GM19452 (cell line): Measurements from ENCODE around the gene FARP2.

Experiments
- ATAC-seq: cut with Tn5 transposase; IDR thresholded peaks from one replicate; pipeline ENCODE4 v1.9.1; 2021; ENCODE audit not compliant: unreplicated experiment

The FARP2 gene

DNA sequence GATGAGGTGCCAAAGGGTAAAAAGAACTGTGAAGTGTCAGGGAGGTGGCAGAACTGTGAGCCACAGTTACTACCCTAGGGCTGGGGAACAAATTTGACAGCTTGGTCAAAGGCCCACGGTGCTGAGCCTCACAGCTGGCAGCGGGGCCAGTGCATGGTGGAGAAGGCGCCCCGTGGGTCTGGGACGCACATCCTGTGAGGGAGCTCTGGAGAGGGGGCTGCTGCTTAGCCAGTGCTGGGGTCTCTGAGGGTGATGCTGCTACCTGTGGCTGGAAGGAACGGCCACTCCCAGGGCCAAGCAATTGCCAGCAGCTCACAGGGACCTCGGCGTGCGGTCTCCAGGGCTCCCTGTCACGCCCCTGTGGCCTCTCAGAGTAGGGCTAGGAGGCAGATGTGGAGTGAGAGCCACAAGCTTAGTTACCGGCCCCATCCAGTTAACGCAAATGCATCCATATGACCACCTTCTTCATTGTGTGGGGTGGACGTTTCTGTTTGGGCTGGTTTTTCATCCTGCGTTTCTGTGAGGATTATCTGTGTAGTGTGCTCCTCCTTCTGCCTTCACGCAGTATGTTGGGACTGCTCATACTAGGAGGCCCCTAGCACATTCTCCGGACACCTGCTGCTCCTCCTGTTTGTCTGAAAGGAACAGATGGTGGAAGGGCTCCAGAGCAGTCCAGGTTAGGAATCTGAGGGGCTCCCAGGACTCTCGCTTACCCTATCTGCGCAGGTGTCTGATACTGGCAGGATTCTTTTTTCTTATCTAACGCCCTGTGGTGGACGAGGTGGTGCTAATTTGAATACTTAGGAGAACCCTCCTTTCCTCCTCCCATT is 126.3 kb downstream of the FARP2 start:
- no peak for ATAC-seq

DNA sequence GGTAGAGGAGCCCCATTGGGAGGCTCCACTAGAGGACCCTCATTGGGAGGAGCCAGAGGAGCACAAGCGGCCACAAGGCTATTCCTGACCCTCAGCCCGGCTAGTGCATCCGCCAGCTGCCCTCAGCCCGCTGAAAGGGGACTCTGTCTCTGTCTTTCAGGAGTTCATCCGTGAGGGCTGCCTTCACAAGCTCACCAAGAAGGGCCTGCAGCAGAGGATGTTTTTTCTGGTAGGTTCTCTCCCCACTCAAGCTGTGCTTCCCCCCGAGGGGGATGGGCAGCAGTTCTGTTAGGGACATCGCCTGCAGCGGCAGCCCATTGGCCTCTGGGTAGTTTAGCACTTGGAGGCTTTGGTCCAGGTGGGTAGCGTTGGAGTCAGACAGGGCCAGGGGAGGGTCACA is 127.2 kb downstream of the FARP2 start:
- ATAC-seq, result no peak

DNA sequence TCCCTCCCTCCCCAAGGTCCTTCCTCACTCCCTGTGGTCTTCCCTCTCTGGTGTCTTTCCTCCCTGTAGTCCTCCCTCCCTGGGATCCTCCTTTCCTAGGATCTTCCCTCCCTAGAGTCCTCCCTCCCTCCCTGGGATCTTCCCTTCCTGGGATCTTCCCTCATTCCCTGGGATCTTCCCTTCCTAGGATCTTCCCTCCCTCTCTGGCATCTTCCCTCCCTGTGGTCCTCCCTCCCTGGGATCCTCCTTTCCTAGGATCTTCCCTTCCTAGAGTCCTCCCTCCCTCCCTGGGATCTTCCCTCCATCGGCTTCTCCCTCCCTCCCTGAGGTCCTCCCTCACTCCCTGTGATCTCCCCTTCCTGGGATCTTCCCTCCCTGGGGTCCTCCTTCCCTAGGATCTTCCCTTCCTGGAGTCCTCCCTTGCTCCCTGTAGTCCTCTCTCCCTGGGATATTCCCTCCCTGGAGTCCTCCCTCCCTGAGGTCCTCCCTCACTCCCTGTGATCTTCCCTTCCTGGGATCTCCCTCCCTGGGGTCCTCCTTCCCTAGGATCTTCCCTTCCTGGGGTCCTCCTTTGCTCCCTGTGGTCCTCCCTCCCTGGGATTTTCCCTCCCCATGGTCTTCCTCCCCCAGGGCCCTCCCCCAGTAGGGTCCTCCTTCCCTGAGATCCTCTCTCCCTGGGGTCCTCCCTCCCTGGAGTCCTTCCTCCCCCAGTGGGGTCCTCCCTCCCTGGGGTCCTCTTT is 129.3 kb downstream of the FARP2 start:
- no peak for ATAC-seq

DNA sequence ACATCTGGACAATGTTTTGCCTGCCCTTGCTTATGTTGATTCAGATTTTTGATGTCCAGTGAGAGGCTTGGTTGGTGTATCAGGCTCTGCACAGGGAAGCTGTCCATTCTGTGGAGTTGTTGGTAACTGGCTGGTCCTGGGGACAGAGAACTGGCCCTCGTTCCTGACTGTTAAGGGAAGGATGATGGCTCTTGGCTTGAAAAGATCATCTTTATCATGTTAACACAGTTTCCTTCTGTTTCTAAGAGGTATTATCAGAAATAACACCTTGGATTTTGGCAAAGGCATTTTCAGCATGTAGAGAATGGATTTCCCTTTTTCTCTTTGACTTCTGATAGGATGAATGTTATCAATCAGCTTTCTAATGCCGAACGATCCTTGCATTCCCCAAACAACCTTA is 133.0 kb downstream of the FARP2 start:
- ATAC-seq, result no peak

DNA sequence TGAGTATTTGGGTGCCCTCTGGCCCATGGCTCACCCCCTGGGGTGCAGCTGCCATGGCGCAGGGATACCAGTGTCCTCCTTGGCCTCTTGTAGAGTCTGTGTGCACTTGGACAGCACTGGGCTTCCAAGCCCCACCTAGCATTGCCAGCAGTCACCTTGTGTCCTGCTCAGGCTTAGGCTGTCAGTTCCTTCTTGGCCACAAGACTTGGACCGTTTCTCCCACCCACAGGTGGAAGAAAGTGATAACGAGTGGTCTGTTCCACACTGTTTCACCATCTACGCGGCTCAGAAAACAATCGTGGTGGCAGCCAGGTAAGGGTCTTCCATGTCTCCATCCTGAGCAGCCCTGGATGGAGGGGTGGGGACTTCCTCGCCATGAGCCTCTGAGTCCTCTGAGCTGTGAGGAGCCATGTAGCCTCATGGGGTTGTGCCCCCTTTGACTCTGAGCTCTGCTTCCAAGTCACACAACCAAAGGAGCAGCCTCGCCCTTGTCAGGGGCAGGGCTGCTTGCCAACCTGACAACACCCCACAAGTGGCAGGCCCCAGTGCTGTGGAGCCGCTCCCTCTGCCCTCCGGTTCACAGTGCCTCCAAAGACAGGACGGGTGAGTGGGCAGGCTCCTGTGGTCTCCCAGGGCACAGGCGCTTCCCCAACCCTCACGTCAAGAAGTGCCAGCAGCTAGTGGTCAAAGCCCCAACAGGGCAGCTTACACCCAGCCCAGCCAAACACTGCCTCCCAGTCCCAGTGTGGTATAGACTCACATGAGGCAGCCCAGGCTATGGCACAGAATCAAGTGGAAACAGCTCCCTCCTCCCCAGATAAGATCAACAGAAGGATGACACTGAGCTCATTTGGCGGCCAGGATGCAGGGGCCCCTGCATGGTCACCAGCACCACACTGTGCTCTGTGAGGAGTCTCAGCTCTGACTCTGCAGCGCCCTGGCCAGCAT is 133.9 kb downstream of the FARP2 start:
- ATAC-seq, result no peak

DNA sequence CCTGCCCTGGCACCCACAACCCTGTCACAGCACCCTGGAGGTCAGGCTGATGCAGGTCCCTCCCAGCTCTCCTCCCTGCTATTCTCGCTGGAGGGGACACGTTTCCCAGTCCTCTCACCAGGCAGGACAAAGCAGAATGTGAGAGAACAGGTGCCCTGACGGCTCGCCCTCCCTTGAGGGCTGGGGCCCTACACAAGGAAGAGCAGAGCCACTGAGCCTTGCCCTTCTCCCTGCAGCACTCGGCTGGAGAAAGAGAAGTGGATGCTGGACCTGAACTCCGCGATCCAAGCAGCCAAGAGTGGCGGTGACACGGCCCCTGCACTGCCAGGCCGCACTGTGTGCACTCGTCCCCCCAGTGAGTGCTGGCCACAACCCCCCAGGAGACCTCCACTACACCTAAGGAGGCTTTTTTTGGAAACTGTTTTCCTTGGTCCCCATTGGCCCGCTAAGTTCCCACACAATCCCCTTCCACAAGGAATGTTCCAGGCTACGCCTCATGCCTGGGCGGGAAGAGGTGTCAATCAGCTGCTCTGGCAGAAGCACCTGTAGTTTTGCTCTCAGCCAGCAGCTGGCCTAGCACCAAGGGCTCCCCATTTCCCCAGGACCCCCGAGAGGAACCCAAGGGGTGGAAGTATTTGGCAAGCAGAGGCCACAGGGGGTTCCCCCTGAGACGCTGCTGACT is 134.9 kb downstream of the FARP2 start:
- no peak for ATAC-seq

DNA sequence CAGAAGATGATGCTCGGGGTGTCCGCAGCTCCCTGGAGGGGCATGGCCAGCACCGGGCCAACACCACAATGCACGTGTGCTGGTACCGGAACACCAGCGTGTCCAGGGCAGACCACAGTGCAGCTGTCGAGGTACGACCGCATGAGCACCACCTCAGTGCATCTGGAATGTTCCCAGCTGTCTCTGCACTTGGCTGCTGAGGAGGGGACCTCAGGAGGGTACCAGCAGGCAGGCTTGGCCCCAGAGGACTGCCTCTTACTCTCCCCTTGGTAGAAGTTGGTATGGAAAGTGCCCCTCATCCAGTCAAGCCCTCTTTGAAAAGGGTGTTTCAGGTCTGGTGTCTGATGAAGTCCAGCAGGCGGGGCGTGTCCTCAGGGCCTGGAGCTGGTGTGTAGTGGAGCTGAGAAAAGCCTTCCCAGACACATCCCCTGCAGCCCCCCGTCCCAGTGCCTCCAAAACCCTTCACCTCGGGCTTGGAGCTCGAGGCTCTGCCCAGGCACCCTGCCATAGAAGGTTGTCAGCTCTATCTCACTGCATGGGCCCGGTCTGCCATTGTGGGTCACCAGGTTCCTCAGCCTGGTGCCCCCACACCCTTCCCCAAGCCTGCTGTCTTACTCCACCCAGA is 135.6 kb downstream of the FARP2 start:
- ATAC-seq, result no peak

DNA sequence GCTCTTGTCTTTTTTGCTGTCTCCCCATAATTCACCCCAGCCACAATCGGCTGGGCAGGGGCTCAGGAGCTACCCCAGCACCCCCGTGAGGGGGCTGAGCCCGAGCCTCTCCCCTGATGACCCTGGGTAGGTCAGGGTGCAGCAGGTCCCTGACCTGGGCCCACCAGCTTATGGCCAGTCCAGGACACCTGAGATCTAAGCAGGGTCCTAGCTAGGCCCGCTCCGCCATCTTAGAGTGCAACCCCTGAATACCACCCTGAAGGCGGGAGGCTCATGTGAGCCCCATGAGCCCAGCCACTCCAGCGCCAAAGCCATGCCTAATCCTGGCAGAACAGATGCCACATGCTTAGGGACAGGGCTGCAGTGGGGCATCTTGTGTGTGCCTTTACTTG is 136.1 kb downstream of the FARP2 start:
- ATAC-seq, result no peak

DNA sequence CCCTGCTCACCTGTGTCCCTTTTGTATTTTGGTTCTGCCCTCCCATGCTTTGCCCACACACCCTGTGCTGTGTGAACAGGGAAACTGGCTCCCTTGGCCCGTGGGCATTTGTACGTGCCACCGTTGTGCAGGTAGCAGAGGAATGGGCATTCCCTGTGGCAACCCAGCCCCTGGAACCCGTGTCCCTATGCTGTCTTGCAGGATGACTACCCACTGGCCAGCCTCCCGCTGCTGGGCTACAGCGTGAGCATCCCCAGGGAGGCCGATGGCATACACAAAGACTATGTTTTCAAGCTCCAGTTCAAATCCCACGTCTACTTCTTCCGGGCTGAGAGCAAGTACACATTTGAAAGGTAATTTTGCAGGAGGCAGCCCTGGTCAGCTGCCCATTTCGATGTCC is 137.0 kb downstream of the FARP2 start:
- ATAC-seq, result no peak

DNA sequence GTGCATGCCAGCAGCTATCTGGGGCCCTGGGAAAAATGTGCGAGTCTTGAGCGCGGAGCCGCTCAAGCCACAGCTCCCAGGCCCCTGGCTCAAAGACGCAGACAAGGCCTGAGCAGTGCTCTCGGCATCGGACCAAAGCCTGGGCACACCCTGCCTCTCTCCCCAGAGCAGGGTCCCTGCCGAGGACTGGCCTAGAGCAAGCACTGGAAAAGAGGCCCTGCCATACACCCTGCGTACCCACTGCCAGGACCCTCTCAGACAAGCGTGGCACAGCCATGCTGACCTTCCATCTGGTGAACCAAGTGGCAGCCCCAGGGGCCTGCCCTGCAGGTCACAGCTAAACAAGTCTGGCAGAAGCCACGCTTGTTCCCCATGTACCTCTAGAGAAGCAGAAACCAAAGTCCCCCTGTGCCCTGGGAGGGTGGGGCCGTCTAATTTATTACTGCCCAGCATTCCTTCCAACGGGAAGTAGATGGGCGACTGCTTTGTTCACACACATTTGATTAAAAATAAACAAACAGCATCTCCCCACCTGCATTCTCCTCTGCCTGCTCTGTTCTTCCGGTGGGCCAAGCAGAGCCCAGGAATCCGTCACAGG is 138.3 kb downstream of the FARP2 start:
- no peak for ATAC-seq

DNA sequence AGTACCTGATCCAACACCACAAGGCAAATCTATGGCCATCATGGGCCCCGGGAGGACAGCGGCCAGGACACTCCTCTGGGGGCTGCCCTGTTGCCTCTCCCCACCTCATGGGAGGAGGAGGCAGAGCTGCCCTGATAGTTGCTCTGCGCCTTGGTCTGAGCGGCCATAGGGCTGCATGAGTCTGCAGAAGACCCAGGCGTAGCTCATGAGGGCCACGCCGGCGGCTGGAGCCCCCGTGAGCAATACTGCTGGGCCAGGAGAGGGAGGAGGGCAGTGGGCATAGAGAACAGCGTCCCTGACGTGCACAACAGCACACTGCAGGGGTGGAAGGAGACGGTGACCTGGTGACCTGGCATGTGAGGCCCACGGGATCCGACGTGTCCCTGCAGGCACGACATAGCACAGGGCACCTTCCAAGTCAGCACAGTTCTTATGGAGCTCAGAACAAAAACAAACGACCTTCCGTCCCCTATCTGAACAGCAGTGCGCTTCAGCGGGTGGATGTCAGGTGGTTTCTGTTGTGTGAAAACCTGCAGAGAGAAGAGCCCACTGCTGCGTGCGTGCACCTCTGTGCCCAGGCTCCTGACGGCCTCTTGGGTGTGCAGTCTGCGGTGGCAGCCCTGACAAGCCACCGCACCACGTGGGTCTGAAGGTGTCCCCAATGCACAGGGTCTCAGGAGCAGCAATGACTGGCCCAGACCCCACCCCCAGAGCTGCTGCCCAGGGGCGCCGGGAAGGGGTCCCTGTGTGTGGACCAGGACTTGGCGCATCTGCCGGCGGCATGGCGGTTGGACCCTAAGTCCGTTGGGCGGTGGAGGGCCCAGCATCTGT is 139.3 kb downstream of the FARP2 start:
- ATAC-seq, result no peak

DNA sequence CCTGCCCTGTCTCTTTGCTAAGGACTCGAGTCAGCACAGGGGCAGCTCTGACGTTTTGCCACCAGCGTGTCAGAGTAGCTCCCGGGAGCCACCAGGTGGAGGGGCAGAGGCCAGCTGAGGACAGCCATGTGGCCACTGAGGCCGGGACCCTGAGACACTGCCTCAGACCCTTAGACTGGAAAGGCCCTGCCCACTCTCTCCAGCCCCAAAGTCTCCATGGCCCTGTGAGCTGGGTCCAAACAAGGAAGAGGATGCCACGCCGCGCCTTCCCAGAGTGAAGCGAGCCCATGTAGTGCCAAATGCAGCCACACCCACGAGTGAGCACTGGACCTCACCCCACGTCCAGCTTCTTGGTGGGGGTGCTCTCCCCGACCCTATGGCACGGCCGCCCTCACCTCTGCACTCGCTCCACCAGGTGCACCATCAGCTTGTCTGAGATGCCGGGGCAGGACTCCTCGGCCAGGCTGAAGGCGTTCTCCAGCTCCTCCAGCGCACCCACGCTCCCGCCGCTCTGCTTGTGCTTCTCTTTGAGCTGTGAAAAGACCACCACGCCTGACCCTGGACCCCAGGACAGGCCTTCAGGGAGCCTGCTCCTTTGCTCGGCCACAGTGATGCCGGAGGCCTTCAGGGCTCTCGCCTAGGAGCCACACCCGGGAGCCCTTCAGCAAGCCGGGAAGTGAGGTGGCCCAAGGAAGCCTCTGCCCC is 140.1 kb downstream of the FARP2 start:
- ATAC-seq, result no peak

DNA sequence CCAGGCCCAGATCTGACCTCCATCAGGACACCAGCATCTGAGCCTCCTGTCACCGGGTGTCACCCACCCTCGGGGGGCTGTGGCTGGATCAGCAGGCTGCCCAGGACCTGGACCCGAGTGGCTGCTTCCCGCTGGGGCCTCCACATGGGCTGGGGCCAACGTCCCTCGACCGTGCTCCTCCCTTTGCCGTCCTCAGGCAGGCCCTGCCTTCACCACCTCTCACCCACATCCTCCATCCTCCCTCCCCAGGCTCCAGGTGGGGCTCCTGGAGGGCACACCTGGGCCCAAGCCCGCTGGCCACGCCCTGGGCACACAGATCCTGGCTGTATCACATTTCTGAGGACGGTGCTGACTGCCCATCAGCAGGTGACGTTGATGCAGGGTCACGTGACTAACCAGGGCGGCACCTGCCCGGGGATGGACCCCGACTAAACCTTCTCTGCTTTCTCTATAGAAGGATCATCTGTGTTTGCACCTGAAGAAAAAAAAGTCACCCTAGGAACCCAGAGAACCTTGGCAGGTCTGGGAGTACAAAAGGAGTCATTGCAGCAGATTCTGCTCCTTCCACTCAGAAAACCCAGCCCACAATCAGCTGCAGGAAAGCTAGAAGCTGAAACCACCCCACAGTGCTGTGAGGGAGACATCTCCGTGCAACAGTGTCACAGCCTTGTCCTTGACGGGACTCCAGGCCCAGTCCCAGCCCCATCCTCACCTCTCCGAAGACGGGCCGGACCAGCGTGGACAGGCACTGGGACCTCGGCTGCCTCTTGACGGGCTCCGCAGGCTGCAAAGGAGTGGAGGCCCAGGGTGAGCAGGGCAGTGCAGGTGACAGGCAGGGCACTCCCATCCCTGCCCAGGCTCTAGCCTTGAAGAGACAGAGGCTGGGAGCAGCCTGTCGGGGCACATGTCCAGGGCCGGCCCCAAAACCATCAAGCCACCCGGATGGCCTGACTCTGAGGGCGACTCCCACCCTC is 141.1 kb downstream of the FARP2 start:
- no peak for ATAC-seq

DNA sequence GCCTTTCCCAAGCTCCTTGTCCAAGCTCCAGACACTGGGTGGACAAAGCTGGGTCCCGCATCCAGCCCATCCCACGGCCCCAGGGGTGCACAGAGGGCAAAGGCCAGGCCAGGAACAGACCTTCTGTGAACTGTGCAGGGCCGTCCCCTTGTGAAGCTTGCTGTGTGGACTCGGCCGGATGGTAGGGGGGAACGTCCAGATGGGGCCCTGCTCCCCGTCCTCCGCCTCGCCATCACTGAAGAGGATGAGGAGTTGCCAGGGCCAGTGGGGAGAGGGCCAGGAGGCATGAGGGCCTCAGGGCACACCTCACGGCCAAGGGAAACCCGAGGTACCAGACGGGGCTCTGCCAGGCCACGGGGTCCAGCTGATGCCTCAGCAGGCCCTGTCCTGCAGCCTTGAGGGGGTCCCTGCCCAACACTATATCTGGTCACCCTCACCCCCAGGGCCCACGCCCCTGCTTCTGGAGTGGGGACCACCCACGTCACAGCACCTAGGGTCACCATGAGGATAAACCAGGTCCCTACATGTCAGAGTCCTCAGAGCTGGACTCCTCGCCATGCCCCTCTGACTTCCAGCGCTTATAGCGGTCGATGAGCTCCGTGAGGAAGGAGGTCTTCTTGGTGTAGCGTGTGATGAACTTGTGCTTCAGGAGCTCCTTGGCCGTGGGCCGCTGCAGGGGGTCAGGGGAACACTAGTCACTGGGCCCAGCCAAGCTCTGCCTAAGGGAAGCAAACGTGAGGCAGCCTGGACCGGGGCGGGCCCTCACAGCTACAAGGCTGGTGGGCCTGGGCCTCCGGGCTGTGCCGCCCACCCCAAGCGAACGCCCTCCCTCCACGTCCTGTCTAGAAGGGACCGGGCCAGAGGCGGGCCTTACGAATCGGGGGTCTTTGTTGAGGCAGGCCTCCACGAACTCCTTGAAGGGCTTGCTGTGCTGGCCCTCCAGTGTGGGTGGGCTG is 142.3 kb downstream of the FARP2 start:
- ATAC-seq, result no peak

DNA sequence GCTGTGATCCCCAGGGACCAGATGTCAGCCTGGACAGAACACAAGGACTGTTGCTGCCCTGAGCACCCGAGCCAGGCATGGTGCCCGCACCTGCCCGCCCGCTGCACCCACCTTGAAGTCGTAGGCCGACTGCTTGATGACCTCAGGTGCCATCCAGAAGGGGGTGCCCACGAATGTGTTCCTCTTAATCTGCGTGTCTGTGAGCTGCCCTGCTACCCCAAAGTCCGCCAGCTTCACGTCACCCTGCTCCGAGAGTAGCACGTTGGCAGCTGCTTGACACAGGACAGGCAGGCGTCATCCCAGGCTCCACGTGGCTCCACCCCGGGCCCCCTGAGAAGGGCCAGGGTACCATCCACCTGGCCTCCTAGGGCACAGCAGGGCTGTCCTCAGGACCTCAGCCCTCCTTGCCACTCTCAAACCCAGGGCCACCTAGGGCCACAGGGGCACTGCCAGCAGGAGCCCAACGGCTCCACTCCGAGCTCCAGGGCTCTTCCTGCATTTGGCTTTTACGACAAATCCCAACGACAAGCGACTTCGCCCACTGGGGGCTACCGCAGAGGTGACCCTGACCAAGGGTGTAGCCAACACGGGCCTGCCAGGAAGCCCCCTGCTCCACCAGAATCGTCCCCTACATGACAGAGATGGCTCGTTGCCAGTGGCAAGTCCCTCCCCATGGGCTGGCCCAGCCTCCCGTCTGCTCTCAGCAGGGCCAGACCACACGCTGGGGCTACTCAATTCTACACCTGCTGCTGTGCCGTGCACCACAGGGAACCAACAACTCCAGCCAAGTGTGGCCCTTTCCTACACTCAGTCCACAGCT is 143.3 kb downstream of the FARP2 start:
- ATAC-seq, result no peak
